Stimulated activated CD4-positive, alpha-beta T cell treated with anti-CD3 and anti-CD28 coated beads, Interleukin-4, amount 100 ng/mL, for 24 hours (primary cell): ENCODE measurements around the gene SPATS2.

ENCODE experiments used
- DNase-seq: peaks from one replicate; pipeline ENCODE4 v3.0.0-alpha.2; 2020

SPATS2 gene

GRCh38 chr12:49543914-49544815, 176.9 kb downstream of the SPATS2 start:
- DNase-seq = no peak

DNA sequence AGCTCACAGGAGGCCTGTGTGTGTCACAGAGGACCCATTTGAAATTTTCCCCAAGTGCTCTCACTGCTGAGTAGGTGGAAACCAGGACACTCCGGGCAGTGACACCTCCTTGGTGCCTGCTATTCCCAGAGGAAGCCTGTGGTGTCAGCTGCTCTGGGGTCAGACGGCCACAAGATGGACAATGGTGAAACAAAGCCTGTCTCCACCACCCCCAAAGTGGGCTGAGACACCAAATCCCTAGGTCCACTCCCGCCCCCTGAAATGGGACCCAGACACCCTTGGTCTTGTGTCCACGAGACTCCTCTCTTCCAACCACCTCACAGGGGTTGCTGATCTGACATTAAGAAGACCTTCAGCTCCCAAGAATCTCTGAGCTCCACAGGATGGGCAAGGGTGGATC, 178.6 kb downstream of the SPATS2 start:
- no peak for DNase-seq

DNA sequence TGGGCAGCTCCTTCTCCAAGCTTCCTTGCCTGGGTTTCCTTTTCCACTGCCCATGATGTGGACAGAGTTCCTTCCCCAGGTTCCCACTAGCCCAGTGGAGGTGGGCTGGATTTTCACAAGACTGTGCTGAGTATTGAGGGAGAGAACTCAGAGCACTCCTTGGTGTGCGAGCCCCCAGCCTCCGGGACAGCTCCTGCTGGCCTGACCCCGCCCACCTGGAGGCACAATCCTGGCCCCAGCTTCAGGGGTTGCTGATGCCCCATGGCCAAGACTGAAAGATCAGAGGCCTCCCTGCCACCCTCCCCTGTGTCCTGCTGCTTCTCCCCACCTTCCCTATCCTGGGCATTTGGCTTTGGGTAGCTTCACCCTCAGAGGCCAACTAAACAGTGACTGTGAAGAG, 179.2 kb downstream of the SPATS2 start:
- DNase-seq = no peak

- DNase-seq = no peak
These were observed 179.9 kb downstream of the SPATS2 start for GRCh38 chr12:49547090-49547690.

GRCh38 chr12:49548481-49548821, 181.2 kb downstream of the SPATS2 start:
- no peak for DNase-seq

DNA sequence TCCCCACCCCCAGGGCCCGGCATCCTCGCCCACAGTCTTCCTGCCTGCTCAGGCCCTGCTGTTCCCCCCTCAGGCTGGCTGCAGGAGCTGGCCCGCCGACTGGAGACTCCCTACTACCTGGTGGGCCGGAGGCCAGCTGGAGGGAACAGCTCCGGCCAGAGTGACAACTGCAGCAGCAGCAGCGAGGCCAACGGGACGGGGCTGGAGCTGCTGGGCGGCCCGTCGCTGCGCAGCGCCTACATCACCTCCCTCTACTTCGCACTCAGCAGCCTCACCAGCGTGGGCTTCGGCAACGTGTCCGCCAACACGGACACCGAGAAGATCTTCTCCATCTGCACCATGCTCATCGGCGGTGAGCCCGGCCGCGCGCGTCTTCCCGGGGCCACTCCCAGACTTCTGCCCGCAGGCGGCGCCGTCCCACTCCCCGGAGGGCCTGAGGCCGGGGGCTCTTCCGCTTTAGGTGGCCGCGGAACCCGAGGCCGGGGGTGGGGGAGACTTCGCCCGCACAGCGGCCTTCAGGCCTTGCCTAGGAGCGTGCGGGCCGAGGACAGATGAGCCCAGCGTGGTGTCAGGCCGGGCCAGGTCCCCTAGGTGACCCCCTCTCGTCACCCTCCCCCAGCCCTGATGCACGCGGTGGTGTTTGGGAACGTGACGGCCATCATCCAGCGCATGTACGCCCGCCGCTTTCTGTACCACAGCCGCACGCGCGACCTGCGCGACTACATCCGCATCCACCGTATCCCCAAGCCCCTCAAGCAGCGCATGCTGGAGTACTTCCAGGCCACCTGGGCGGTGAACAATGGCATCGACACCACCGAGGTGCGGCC, 181.8 kb downstream of the SPATS2 start:
- DNase-seq = peak; percentile 32

DNA sequence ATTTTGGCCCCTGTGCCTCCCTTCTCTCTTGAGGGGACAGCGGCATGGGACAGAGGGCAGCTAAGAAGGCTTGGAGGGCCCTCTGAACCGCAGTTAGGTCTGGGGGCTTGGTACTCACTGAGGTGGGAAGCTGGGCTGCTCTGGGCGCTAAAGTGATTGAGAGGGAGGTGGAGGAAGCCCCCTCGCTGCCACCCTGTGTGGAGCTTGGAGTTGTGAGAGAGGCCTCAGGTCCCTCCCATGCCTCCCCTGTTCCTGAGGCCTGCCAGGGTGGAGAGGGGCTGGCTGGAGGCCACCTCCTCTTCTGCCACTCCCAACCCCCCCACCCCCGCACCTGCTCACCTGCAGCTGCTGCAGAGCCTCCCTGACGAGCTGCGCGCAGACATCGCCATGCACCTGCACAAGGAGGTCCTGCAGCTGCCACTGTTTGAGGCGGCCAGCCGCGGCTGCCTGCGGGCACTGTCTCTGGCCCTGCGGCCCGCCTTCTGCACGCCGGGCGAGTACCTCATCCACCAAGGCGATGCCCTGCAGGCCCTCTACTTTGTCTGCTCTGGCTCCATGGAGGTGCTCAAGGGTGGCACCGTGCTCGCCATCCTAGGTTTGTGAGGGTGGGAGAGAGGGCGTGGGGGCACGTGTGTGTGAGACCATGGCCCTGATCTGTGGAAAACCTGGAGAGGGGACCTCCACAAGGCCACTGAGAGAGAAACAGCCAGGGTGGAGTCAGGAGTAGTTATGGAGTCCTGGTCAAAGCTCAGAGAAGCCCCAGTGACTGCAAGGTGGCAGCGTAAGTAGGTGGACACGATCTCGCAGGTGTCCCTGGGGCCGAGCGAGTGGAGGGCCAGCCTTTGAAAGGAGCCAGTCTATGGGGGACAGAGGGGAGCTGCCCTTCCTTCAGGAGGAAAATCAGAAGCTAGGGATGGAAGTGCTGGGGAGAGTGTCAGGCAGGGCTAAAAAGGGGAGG, 182.8 kb downstream of the SPATS2 start:
- DNase-seq = no peak

DNA sequence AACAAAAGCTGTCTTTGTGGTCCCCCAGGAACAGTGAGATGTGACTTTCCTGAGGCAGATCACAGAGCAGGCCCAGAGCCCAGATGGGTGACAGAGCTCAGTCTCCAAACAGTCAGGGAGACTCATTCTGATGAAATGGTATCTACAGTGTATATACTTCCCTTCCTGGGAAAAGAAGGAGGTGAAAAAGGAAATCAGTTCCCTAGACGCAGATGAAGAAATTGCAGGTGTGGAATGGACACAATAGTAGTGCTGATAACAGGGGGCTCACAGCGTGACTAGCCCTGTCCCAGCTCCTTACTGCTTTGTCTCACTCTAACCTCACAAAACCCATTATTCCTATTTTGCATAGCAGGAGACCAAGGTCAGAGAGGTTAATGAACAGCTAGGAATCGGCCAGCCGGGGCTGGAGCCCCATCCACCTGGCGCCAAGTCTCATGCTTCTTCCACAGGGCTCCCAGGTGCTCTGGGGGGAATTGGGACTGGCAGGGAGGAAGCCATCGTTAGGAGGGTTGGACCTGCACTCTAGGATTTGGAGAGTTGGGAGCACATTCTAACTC, 183.5 kb downstream of the SPATS2 start:
- DNase-seq = no peak

DNA sequence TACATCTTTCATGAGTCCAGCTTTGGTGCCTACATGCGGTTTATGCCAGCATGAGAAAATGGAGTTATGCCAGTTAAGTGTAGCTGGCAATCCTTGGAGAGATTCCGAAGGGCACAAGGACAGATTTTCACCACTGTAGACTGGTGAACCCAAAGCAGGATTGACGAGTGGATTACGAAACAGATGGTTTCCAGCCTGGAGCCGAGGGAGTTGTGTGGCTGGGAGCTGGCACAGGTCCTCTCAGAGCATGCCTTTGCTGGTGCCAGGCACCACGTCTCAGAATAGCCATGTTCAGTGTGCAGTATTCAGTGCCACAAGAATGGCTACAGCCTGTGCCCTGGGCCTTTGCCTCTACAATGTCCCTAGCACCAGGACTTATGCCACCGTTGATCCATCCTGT, 184.8 kb downstream of the SPATS2 start:
- DNase-seq = no peak

- DNase-seq = no peak
These were observed 185.2 kb downstream of the SPATS2 start for GRCh38 chr12:49552425-49552824.

- DNase-seq = no peak
These were observed 185.6 kb downstream of the SPATS2 start for GRCh38 chr12:49552899-49553298.

GRCh38 chr12:49553512-49554088, 186.3 kb downstream of the SPATS2 start:
- DNase-seq = no peak

DNA sequence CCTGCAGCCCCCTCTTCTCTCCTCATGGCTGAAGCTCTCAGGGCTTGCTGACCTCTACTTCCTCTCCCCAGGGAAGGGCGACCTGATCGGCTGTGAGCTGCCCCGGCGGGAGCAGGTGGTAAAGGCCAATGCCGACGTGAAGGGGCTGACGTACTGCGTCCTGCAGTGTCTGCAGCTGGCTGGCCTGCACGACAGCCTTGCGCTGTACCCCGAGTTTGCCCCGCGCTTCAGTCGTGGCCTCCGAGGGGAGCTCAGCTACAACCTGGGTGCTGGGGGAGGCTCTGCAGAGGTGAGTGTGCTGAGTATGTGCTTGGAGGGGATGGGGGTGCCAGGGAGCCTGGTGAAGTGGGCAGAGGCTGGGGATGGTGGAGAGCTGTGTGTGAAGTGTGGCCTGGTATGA, 187.0 kb downstream of the SPATS2 start:
- no peak for DNase-seq

- no peak for DNase-seq
These were observed 188.5 kb downstream of the SPATS2 start for GRCh38 chr12:49555631-49556390.

- no peak for DNase-seq
These were observed 189.3 kb downstream of the SPATS2 start for GRCh38 chr12:49556391-49557186.

- no peak for DNase-seq
These were observed 190.1 kb downstream of the SPATS2 start for GRCh38 chr12:49557187-49557916.

GRCh38 chr12:49557917-49558215, 190.6 kb downstream of the SPATS2 start:
- DNase-seq = no peak

GRCh38 chr12:49558526-49558925, 191.3 kb downstream of the SPATS2 start:
- no peak for DNase-seq

GRCh38 chr12:49559011-49559675, 191.9 kb downstream of the SPATS2 start:
- no peak for DNase-seq
